Motor neuron (in vitro differentiated cells): Measurements from ENCODE around the gene ARL2BP. TPM values are rescaled to one million over a fixed set of nuclear protein-coding genes. Genes with fewer than 3 reads are reported as not detected.

ENCODE experiments used
- ATAC-seq, 8 experiments: fragments of 200-7000 bp; cut with Tn5 transposase; replicated peaks in 6 of 8; 2 replicates each; pipeline ENCODE4 v1.8.0; 2021; ENCODE audit warnings: mild to moderate bottlenecking in 8 of 8, moderate library complexity in 8 of 8
- H3K27ac ChIP-seq, 2 donors: fragments of 250-450 bp; sonication (Bioruptor Pico); 2 replicates each; pipeline ENCODE4 v1.9.0; 2021; ENCODE audit warnings: antibody characterized with exemption in 2 of 2, mild to moderate bottlenecking in 2 of 2, moderate library complexity in 1 of 2
- H3K4me1 ChIP-seq, 2 donors: fragments of 250-450 bp; sonication (Bioruptor Pico); replicated peaks in 1 of 2; 2 replicates each; pipeline ENCODE4 v1.6.1; 2021; ENCODE audit warnings: antibody characterized with exemption in 2 of 2, mild to moderate bottlenecking in 2 of 2, moderate library complexity in 1 of 2
- H3K4me3 ChIP-seq, 5 donors: fragments of 250-450 bp; sonication (Bioruptor Pico); 2 replicates each; pipeline ENCODE4 v1.9.0; 2021; ENCODE audit warnings: antibody characterized with exemption in 5 of 5, mild to moderate bottlenecking in 5 of 5, moderate library complexity in 4 of 5
- WGBS, 10 experiments: fragments of 450-650 bp; shearing (Covaris generic); methylation state at CpG; one replicate each; pipeline ENCODE4 v1.0.0; 2022; 5-methylcytosine and 5-hydroxymethylcytosine counted together
- in situ Hi-C, 9 experiments: fragments of 400-800 bp; cut with MboI; loops; one replicate each; pipeline ENCODE4 v1.15.0; 2021; ENCODE audit warnings: low sequenced_read_pairs in 9 of 9, low pct_unique_long_range_greater_than_20kb in 2 of 9; ENCODE audit not compliant: unreplicated experiment in 9 of 9
- total RNA-seq, 8 experiments: library from RNA; unstranded; fragments of 300-600 nt; gene quantifications; 2 replicates each; pipeline versions ENCODE4 v1.2.3 to v1.2.4, GENCODE V29; 2022

ARL2BP gene
- total RNA-seq, 8 experiments from 2014 or later, result 27.6 to 69.4 (median 41.7) TPM

GRCh38 chr16:57301126-57301817 lies 56.2 kb downstream of the ARL2BP start:
- H3K27ac ChIP-seq, result peak overlapping the region; percentile 26 to 58
- WGBS, 10 experiments, result 6 to 80% (median 72%) methylated on average over 1 to 9 of the region's 19 CpGs; no CpG with 5 or more reads in 3 of the 10 experiments
- H3K4me1 ChIP-seq, result peaks cover 0 to 4% of the 10 kb centered on the region in 2 donors
- ATAC-seq, result no peak
- in situ Hi-C loops, result loop anchor here (5.0 to 25.0 kb wide), 5 partner anchors 111 to 211 kb away; partner anchors contain the start of gene CCL17 (in 2 of the 9)
- H3K4me3 ChIP-seq, result peak overlapping the region in 3 of 5 donors; percentile 8 to 31 (median 25)

Other genes with a start within 250 kb of the ARL2BP start
- 10 to 100 TPM; 14.7 to 71.4 (median 19.1) TPM for gene CPNE2, start 152.7 kb upstream of the ARL2BP start, total RNA-seq
- 100 to 1,000 TPM in 6 of 8 experiments, 10 to 100 TPM in 2; 95.9 to 145 (median 106) TPM for gene PSME3IP1, start 59.2 kb upstream of the ARL2BP start, total RNA-seq
- 10 to 100 TPM; 32.1 to 59.4 (median 42.2) TPM for gene RSPRY1, start 58.9 kb upstream of the ARL2BP start, total RNA-seq
- 10 to 100 TPM in 2 of 8 experiments, 1 to 10 TPM in 6; 1.3 to 52.6 (median 1.6) TPM for gene PLLP, start 39.4 kb downstream of the ARL2BP start, total RNA-seq
- under 1 TPM in 6 of 8 experiments, not detected in 2; 0.08 to 0.62 (median 0.25) TPM for gene CCL22, start 113.5 kb downstream of the ARL2BP start, total RNA-seq
- gene CX3CL1, start 127.2 kb downstream of the ARL2BP start, total RNA-seq, result 10 to 100 TPM in 2 of 8 experiments, 1 to 10 TPM in 6; 1.1 to 34.3 (median 3.6) TPM
- gene CCL17, start 159.5 kb downstream of the ARL2BP start, total RNA-seq, result not detected
- 10 to 100 TPM; 44.5 to 74.9 (median 58.4) TPM for gene CIAPIN1, start 202.1 kb downstream of the ARL2BP start, total RNA-seq
- 100 to 1,000 TPM in 1 of 8 experiments, 10 to 100 TPM in 7; 39.9 to 114 (median 54.3) TPM for gene COQ9, start 202.2 kb downstream of the ARL2BP start, total RNA-seq
- 10 to 100 TPM; 49.4 to 82.9 (median 64.9) TPM for gene POLR2C, start 217.4 kb downstream of the ARL2BP start, total RNA-seq
- gene DOK4, start 241.2 kb downstream of the ARL2BP start, total RNA-seq, result 10 to 100 TPM; 11.3 to 34.8 (median 22.6) TPM